GM12892 (cell line): Measurements from ENCODE around the gene ITIH3.

Experiments used
- POLR2A ChIP-seq: IDR thresholded peaks from 2 replicates; pipeline ENCODE4 v1.6.1; 2011; ENCODE audit warnings: low read depth, low read length, control low read depth
- POLR2AphosphoS5 ChIP-seq: IDR thresholded peaks from 2 replicates; pipeline ENCODE4 v1.6.1; 2011; ENCODE audit warnings: low read depth, low read length, control low read depth

- TF ChIP-seq POLR2A (no peak), POLR2AphosphoS5 (no peak)
These were observed 10.9 kb downstream of the ITIH3 start for GRCh38 chr3:52805270-52806039.
